ENCODE results near the gene IPO11.

- TF ChIP-seq CTCF (conservative IDR thresholded peaks at IDR 0.05) (no peak), EZH2 (IDR thresholded peaks at IDR 0.05; ENCODE audit: low read depth) (no peak)
These were observed 169.5 kb downstream of the IPO11 start for GRCh38 chr5:62581836-62582597.
